ENCODE data around the gene LDLRAD1. TPM values are rescaled to one million over a fixed set of nuclear protein-coding genes. Genes with fewer than 3 reads are reported as not detected.

Gene LDLRAD1
- total RNA-seq, 1 donor from 2014 or later = not detected

GRCh38 chr1:54012008-54012325 lies 6.0 kb downstream of the LDLRAD1 start:
- H3K27me3 ChIP-seq (ENCODE audit: control insufficient read depth, insufficient read depth, low read length) = peaks cover 42% of the 10 kb centered on the region
- H3K4me3 ChIP-seq (ENCODE audit: low read depth, low read length) = no peak overlapping the region
- no peak for DNase-seq (ENCODE audit: low read depth)
- H3K36me3 ChIP-seq (ENCODE audit: control insufficient read depth, insufficient read depth, low read length) = no peaks in the 10 kb centered on the region
- TF ChIP-seq, protein P1, sequence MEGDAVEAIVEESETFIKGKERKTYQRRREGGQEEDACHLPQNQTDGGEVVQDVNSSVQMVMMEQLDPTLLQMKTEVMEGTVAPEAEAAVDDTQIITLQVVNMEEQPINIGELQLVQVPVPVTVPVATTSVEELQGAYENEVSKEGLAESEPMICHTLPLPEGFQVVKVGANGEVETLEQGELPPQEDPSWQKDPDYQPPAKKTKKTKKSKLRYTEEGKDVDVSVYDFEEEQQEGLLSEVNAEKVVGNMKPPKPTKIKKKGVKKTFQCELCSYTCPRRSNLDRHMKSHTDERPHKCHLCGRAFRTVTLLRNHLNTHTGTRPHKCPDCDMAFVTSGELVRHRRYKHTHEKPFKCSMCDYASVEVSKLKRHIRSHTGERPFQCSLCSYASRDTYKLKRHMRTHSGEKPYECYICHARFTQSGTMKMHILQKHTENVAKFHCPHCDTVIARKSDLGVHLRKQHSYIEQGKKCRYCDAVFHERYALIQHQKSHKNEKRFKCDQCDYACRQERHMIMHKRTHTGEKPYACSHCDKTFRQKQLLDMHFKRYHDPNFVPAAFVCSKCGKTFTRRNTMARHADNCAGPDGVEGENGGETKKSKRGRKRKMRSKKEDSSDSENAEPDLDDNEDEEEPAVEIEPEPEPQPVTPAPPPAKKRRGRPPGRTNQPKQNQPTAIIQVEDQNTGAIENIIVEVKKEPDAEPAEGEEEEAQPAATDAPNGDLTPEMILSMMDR (IDR thresholded peaks at IDR 0.05; ENCODE audit: insufficient read depth, low read length, poor library complexity, severe bottlenecking) = no peak

DNA sequence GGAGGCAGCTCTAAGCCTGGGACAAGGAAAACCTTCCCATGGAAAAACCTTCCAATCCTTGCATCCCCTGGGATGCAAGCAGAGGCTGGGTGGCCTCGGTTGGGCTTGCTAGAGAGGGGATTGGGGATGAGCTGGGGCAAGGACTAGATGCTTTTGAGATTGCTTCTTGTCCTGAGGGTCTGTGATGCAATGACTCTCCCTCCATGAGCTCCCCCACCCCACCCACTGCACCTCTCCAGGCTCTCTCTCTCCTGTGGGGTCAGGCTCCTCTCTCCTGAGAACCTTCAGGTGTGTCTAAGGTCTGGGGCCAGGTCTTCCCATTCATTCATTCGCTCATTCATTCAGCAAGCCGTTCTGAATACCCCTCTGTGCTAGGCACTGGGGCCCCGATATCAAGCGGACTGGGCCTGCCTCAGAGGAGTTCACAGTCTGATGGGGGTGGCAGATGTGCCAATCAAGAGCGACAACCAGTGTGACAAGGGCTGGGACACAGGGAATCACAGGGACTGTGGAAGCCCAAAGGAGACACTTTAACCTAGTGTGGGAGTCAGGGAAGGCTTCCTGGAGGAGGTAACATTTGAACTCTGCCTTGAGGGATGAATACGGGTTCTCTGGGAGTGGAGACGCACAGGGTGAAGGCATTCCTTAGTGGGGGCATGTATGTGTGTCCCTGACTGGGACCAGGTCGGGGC lies 6.5 kb downstream of the LDLRAD1 start:
- TF ChIP-seq, protein P1 (IDR thresholded peaks at IDR 0.05; ENCODE audit: insufficient read depth, low read length, poor library complexity, severe bottlenecking) = no peak
- H3K27me3 ChIP-seq (ENCODE audit: control insufficient read depth, insufficient read depth, low read length) = peaks cover 42% of the 10 kb centered on the region
- H3K36me3 ChIP-seq (ENCODE audit: control insufficient read depth, insufficient read depth, low read length) = no peaks in the 10 kb centered on the region
- no peak for DNase-seq (ENCODE audit: low read depth)
- no peak overlapping the region for H3K4me3 ChIP-seq (ENCODE audit: low read depth, low read length)

DNA sequence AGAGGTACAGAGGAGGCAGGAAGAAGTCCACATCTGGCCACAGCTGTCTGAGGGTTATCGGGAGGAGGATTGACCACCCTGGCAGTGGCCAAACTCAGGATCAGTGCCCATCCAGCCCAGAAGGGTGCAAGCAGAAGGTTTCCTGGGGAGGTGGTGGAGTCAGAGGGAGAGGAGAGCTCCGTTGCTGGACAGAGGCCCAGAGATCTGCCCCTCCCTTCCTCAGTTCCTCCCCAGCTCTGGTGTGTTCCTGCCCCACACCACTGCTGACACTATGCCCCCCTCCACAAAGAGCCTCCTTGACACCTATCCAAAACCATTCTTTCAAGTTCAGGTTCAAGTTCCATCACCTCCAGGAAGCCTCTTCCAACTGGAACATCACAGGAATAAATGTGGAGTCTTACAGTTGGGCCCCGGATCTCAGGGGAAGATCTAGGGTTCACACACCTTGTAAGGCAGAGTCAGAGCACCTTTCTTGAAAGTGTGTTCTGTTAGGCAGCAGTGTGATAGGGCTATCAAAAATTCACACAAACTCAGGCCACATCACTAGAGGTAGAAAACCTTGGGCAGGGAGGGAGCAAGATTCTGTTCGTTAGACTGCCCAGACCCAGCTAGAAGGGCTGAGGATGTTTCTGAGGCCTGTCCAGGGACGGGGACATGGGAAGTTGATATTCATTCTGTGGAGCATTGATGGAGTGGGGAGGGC lies 7.4 kb downstream of the LDLRAD1 start:
- H3K4me3 ChIP-seq (ENCODE audit: low read depth, low read length) = no peak overlapping the region
- H3K36me3 ChIP-seq (ENCODE audit: control insufficient read depth, insufficient read depth, low read length) = no peaks in the 10 kb centered on the region
- DNase-seq (ENCODE audit: low read depth) = no peak
- peaks cover 42% of the 10 kb centered on the region for H3K27me3 ChIP-seq (ENCODE audit: control insufficient read depth, insufficient read depth, low read length)
- TF ChIP-seq, protein P1 (IDR thresholded peaks at IDR 0.05; ENCODE audit: insufficient read depth, low read length, poor library complexity, severe bottlenecking) = no peak

- TF ChIP-seq, protein P1 (IDR thresholded peaks at IDR 0.05; ENCODE audit: insufficient read depth, low read length, poor library complexity, severe bottlenecking) = no peak
Observed at GRCh38 chr1:54009406-54009805, 8.6 kb downstream of the LDLRAD1 start.

DNA sequence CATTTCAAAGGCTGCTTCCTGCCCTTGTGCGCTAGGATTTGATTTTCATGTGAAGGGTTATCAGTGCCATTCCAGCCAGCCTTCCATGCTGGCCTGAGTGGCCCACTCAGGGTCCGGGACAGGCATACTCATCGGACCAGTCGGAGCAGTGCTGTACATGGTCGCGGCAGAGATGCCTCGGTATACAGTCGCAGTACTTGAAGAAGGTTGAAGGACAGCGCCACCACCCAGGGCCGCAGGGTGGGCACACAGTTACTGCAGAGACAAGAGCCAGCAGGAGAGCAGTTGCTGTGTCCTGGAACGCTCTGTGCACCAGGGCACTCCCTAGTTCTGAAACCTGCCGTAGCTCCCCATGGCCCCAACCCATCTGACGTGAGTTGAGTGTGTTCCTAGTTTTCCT lies 9.1 kb downstream of the LDLRAD1 start:
- no peak overlapping the region for H3K4me3 ChIP-seq (ENCODE audit: low read depth, low read length)
- peaks cover 35% of the 10 kb centered on the region for H3K27me3 ChIP-seq (ENCODE audit: control insufficient read depth, insufficient read depth, low read length)

More at GRCh38 chr1:54009406-54009805, 8.6 kb downstream of the LDLRAD1 start:
- peaks cover 40% of the 10 kb centered on the region for H3K27me3 ChIP-seq (ENCODE audit: control insufficient read depth, insufficient read depth, low read length)
- H3K36me3 ChIP-seq (ENCODE audit: control insufficient read depth, insufficient read depth, low read length) = no peaks in the 10 kb centered on the region
- no peak for DNase-seq (ENCODE audit: low read depth)
- H3K4me3 ChIP-seq (ENCODE audit: low read depth, low read length) = no peak overlapping the region

More for the DNA sequence above, 9.1 kb downstream of the LDLRAD1 start:
- DNase-seq (ENCODE audit: low read depth) = no peak
- H3K36me3 ChIP-seq (ENCODE audit: control insufficient read depth, insufficient read depth, low read length) = no peaks in the 10 kb centered on the region
- TF ChIP-seq, protein P1 (IDR thresholded peaks at IDR 0.05; ENCODE audit: insufficient read depth, low read length, poor library complexity, severe bottlenecking) = no peak
